Measurements from ENCODE around the gene UCMA.
"Not testable (repeated sequence)": the region's sequence is repeated elsewhere in the genome, so short reads cannot be mapped to it uniquely, and the experiment has no call there.

Gene UCMA

DNA sequence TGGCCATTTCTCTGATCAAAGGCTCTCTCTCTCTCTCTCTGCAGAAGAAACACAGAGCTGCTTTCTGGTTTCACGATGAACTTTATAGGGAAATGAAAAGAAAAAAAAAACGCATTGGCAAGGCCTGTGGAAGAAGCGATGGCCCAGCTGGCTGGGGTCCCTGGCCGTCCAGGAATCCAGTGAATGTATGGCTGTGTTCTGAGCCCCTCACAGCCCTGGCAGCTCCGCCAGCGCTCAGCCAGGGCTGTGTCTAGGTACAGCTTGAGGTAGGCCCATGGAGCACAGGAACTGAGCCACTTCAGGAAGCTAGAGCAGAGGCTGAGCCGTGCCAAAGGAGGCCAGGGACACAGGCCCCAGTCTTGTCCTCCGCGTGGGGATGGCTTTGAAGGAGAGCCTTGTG is 13.1 kb upstream of the UCMA start:
- DNase-seq (no peak), ATAC-seq (no peak)
- Mint-ChIP-seq H3K27ac (no peak overlapping the region), H3K4me1 (no peaks in the 10 kb centered on the region), H3K36me3 (ENCODE audit: low read depth) (no peaks in the 10 kb centered on the region), H3K4me3 (no peak overlapping the region), H3K9me3 (no peaks in the 10 kb centered on the region), H3K27me3 (no peaks in the 10 kb centered on the region)

DNA sequence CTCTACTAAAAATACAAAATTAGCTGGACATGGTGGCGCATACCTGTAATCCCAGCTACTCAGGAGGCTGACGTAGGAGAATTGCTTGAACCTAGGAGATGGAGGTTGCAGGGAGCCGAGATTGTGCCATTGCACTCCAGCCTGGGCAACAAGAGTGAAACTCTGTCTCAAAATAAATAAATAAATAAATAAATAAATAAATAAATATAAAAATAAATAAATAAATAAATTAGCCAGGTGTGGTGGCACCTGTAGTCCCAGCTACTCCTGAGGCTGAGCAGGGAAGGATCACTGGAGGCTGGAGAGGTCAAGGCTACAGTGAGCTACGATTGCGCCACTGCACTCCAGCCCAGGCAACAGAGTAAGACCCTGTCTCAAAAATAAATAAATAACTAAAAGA is 8.1 kb upstream of the UCMA start:
- not testable (repeated sequence) for H3K36me3 Mint-ChIP-seq (ENCODE audit: low read depth); H3K27me3 Mint-ChIP-seq; H3K4me3 Mint-ChIP-seq; H3K9me3 Mint-ChIP-seq; ATAC-seq; DNase-seq; H3K4me1 Mint-ChIP-seq; H3K27ac Mint-ChIP-seq

DNA sequence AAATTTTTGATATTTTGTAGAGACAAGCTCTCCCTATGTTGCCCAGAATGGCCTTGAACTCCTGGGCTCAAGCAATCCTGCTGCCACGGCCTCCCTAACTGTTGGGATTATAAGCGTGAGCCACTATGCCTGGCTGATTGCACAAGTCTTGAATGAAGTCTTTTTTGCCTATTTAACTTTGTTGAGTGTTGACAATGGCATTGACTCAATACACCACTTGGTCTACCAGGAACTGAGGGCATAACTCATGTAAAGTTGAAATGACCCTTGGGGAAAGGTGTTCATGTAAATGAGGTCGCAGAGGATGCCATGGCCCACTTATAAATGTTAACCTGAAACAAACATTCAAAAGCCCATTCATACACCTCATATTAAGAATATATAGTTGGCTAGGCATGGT is 7.4 kb upstream of the UCMA start:
- ATAC-seq (no peak), DNase-seq (no peak)
- no peaks in the 10 kb centered on the region for H3K4me1 Mint-ChIP-seq
- H3K27ac Mint-ChIP-seq, result no peak overlapping the region
- no peak overlapping the region for H3K4me3 Mint-ChIP-seq
- no peaks in the 10 kb centered on the region for H3K9me3 Mint-ChIP-seq
- no peaks in the 10 kb centered on the region for H3K27me3 Mint-ChIP-seq
- H3K36me3 Mint-ChIP-seq (ENCODE audit: low read depth), result no peaks in the 10 kb centered on the region

DNA sequence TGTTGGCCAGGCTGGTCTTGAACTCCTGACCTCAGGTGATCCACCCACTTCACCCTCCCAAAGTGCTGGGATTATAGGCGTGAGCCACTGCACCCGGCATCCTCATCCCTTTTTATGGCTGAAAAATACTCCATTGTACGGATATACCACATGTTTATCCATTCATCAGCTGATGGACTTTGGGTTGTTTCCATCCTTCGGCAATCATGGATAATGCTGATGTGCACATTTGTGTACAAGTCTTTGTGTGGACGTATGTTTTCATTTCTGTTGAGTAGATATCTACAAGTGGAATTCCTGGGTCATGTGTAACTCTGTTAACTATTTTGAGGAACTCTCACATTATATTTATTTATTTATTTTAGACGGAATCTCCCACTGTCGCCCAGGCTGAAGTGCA is 5.7 kb upstream of the UCMA start:
- Mint-ChIP-seq H3K4me1 (no peaks in the 10 kb centered on the region), H3K4me3 (no peak overlapping the region), H3K36me3 (ENCODE audit: low read depth) (no peaks in the 10 kb centered on the region), H3K9me3 (no peaks in the 10 kb centered on the region), H3K27me3 (no peaks in the 10 kb centered on the region), H3K27ac (no peak overlapping the region)
- ATAC-seq (no peak), DNase-seq (no peak)

DNA sequence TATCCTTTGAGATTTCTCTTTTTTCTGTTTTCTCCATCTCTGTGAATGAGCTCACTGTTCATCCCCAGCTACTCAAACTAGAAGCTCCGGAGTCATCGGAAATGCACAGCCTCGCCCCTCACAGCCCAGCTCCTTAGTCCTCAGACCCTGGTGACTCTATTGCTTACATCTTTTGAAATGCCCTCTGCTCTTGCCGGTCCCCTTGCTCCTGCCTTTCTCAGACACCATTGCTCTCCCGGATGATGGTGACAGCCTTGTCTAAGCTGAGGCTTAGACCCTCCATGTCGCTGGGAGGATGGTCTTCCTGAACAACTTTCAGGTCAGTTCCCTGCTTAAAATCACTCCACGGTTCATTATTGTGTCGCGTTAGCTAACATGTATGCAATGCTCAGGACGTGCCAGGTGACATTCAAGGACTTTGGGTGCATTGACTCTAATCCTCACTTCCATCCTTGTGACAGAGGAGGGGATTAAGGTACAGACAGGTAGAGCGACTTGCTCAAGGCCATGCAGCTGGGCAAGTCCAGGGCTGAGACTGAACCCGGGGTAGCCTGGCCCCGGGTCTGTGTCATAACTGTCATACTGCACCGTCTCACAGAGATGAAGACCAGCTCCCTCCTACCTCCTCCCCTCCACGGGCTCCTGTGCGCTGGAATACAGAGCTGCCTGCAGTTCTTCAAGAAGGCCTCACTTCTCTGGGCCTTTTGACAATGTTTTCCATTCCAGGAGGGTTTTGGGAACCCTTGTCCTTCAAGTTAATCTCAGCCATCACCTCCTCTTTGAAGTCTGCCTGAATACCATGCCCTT is 4.3 kb upstream of the UCMA start:
- no peaks in the 10 kb centered on the region for H3K27me3 Mint-ChIP-seq
- no peak overlapping the region for H3K27ac Mint-ChIP-seq
- no peaks in the 10 kb centered on the region for H3K9me3 Mint-ChIP-seq
- H3K36me3 Mint-ChIP-seq (ENCODE audit: low read depth), result no peaks in the 10 kb centered on the region
- DNase-seq (no peak), ATAC-seq (no peak)
- no peaks in the 10 kb centered on the region for H3K4me1 Mint-ChIP-seq
- H3K4me3 Mint-ChIP-seq, result no peak overlapping the region

DNA sequence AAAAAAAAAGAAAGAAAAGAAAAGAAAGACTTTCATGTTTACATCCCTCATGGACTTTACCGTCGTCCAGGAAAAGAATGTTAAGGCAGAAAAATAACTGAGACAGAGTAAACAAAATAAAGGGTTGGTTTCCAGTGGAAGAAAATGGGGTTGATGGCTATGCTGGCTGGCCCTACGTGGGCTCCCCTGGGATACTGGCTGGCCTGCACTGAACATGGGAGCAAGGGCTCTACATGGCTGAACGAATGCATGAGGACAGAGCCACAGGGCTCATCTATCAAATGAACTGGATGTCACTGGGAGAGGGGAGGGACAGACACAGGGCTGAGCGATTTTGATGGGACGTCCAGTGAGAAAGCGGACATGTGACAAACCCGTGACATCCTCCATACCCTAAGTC is 2.5 kb upstream of the UCMA start:
- Mint-ChIP-seq H3K9me3 (no peaks in the 10 kb centered on the region), H3K27ac (no peak overlapping the region), H3K27me3 (no peaks in the 10 kb centered on the region), H3K4me3 (no peak overlapping the region), H3K4me1 (no peaks in the 10 kb centered on the region), H3K36me3 (ENCODE audit: low read depth) (no peaks in the 10 kb centered on the region)
- DNase-seq, result no peak
- ATAC-seq, result no peak

DNA sequence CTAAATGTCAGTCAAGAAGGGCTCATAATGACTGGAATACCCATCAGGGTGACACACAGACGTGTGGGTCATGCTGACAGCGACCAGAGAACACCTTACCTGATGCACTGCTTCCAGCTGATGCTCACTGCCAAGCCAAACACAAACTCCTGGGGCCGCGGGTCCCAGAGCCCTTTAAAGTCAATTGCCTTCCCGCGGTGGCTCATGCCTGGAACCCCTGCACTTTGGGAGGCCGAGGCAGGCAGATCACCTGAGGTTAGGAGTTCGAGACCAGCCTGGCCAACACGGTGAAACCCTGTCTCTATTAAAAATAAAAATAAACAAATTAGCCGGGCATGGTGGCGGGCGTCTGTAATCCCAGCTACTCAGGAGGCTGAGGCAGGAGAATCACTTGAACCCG is 562 bp upstream of the UCMA start:
- not testable (repeated sequence) for H3K4me1 Mint-ChIP-seq; H3K27me3 Mint-ChIP-seq; H3K9me3 Mint-ChIP-seq; H3K27ac Mint-ChIP-seq; DNase-seq; H3K36me3 Mint-ChIP-seq (ENCODE audit: low read depth); ATAC-seq; H3K4me3 Mint-ChIP-seq

DNA sequence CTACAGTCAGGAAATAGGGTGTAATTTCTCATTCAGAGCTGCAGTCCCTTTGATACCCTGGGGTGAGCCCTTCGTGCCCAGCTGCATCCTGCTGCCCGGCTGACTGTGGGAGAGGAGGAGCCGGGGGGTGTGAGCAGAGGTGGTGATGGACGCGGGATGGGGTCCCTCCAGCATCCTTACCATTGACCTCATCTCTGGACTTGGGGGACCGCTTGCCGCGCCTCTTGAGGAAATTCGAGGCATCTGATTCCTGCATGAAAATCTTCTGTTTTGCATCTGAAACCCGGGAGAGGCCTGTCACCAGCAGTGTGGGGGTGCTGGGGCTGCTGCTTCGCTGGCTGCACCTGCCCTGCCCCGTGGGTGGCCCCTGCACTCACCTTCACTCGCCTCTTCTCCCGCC is 816 bp downstream of the UCMA start:
- no peak for DNase-seq
- no peaks in the 10 kb centered on the region for H3K27me3 Mint-ChIP-seq
- no peaks in the 10 kb centered on the region for H3K36me3 Mint-ChIP-seq (ENCODE audit: low read depth)
- H3K9me3 Mint-ChIP-seq, result no peaks in the 10 kb centered on the region
- no peak overlapping the region for H3K4me3 Mint-ChIP-seq
- ATAC-seq, result no peak
- no peaks in the 10 kb centered on the region for H3K4me1 Mint-ChIP-seq
- H3K27ac Mint-ChIP-seq, result no peak overlapping the region

DNA sequence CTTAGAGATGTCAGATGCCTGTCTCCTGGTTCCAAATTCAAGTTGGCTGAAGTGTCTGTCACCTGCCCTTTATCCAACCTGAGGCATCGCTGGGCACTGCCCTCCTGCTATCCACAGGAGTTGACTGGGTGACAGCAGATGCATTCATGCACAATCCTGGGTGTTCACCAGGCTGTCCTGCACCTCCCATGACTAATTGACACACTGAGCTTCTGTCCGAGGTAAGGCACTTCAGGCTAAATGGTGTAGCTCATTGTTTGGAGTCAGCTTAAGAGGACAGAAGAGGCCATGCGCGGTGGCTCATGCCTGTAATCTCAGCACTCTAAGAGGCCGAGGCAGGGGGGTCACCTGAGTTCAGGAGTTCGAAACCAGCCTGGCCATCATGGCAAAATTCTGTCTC is 2.4 kb downstream of the UCMA start:
- ATAC-seq (no peak), DNase-seq (no peak)
- no peak overlapping the region for H3K27ac Mint-ChIP-seq
- H3K36me3 Mint-ChIP-seq (ENCODE audit: low read depth), result no peaks in the 10 kb centered on the region
- no peaks in the 10 kb centered on the region for H3K4me1 Mint-ChIP-seq
- H3K9me3 Mint-ChIP-seq, result no peaks in the 10 kb centered on the region
- no peaks in the 10 kb centered on the region for H3K27me3 Mint-ChIP-seq
- no peak overlapping the region for H3K4me3 Mint-ChIP-seq

DNA sequence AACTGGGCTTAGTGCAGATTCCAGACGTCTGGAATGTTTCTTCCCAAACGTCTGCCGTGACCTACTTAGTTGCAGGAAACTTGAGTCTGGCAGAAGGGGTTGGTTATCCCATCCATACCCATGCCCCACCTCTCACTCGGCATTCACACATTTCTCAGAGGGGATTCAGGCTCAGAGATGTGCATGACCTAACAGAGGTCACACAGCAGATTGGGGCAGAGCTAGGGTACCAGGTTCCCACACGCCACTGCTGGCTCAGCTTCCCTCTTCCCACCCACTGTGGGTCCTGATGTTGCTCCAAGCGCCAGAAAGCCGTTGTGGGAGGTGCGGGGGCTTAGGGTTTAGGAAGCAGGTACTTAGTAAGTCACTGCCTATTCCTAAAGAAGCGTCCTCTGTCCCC is 3.0 kb downstream of the UCMA start:
- no peak for DNase-seq
- no peaks in the 10 kb centered on the region for H3K4me1 Mint-ChIP-seq
- H3K9me3 Mint-ChIP-seq, result no peaks in the 10 kb centered on the region
- no peak overlapping the region for H3K27ac Mint-ChIP-seq
- H3K4me3 Mint-ChIP-seq, result no peak overlapping the region
- H3K27me3 Mint-ChIP-seq, result no peaks in the 10 kb centered on the region
- no peak for ATAC-seq
- no peaks in the 10 kb centered on the region for H3K36me3 Mint-ChIP-seq (ENCODE audit: low read depth)

DNA sequence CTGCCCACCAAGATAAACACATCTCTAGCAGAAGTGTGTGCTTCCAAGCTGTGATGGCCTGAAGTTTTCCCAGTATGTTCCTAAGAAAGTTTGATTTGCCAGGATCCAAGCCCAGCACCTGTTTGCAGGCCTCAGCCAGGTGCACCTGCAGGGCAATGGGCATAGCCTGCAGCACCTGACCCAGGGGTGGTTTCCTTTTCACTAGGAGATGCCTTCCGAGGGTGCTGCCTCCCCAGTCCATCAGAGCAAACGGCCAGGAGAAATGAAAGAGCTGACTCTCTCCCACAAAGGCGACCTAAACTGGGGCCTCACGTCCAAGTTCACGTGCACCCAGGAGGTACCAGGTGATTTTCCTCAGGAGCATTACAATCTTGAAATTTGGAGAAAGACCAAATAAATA is 7.1 kb downstream of the UCMA start:
- no peak for ATAC-seq
- no peaks in the 10 kb centered on the region for H3K36me3 Mint-ChIP-seq (ENCODE audit: low read depth)
- H3K27ac Mint-ChIP-seq, result no peak overlapping the region

DNA sequence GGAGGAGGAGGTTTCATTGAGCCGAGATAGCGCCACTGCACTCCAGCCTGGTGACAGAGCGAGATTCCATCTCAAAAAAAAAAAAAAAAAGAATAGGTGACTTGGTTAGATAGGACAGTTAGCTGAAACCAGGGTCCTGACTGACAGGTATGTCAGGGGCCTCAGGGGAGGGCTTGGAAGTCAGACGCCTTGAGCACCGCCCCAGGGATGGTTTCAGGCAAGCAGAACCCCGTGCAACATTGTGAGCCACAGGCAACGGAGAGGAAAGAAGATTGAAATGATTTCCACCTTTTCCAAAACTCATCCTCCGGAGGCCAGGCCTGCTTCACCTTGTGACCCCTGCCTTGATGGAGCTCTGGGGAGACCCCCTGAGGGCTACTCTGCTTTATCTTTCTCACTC is 8.6 kb downstream of the UCMA start:
- DNase-seq (no peak), ATAC-seq (no peak)
- Mint-ChIP-seq H3K9me3 (no peaks in the 10 kb centered on the region), H3K27ac (no peak overlapping the region), H3K4me3 (no peak overlapping the region), H3K4me1 (no peaks in the 10 kb centered on the region), H3K27me3 (no peaks in the 10 kb centered on the region), H3K36me3 (ENCODE audit: low read depth) (no peaks in the 10 kb centered on the region)

More for the DNA sequence above, 7.1 kb downstream of the UCMA start:
- no peaks in the 10 kb centered on the region for H3K4me1 Mint-ChIP-seq
- no peaks in the 10 kb centered on the region for H3K9me3 Mint-ChIP-seq
- H3K27me3 Mint-ChIP-seq, result no peaks in the 10 kb centered on the region
- DNase-seq, result no peak
- no peak overlapping the region for H3K4me3 Mint-ChIP-seq

DNA sequence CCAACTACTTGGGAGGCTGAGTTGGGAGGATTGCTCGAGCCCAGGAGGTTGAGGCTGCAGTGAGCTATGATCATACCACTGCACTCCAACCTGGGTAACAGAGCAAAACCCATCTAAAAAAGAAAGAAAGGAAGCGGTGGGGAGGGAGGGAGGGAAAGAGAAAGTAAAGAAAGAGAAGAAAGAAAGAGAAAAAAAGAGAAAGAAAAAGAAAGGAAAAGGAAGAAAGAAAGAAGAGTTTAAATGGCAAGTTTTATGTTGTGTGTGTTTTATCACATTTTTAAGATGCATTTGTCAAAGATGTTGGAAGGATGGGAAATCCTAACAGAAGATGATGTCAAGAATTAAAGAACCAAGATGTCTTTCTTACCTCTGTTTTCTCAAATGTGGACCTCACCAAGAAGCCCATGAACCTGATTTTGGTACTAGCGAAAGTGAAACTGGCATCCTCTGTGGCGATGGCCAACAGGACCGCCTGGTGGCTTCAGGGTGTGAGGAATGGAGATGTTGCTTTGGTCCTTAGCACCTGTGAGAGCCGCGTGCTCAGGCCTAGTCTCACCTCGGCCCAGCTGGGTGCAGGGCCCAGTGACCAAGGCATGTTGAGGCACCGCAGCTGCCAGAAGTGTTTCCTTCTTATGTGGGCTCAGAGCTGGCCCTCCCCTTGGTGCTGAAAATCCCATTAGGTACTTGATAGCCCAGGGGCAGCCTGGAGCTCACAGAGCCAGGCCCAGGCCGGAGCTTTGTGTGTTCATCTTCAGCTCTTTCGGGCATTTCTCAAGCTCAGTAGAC is 9.8 kb downstream of the UCMA start:
- Mint-ChIP-seq H3K27me3 (no peaks in the 10 kb centered on the region), H3K4me1 (no peaks in the 10 kb centered on the region), H3K4me3 (no peak overlapping the region), H3K27ac (no peak overlapping the region), H3K36me3 (ENCODE audit: low read depth) (no peaks in the 10 kb centered on the region), H3K9me3 (no peaks in the 10 kb centered on the region)
- no peak for DNase-seq
- ATAC-seq, result no peak

DNA sequence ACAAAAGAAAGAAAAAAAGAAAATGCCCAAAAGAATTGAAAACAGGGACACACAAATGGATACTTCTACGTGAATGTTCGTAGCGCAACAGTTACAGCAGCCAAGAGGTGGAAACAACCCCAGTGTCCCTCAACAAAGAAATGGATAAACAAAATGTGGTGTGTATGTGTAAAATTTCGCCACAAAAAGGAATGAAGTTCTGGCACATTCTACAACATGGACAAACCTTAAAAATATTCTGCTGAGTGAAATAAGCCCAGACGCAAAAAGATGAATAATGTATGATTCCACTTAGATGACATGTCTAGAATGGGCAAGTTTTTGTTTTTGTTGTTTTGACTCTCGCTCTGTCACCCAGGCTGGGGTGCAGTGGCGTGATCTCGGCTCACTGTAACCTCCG is 10.9 kb downstream of the UCMA start:
- H3K4me3 Mint-ChIP-seq, result no peak overlapping the region
- no peaks in the 10 kb centered on the region for H3K9me3 Mint-ChIP-seq
- no peak for DNase-seq
- H3K4me1 Mint-ChIP-seq, result no peaks in the 10 kb centered on the region
- no peak for ATAC-seq
- no peak overlapping the region for H3K27ac Mint-ChIP-seq
- no peaks in the 10 kb centered on the region for H3K27me3 Mint-ChIP-seq
- no peaks in the 10 kb centered on the region for H3K36me3 Mint-ChIP-seq (ENCODE audit: low read depth)

DNA sequence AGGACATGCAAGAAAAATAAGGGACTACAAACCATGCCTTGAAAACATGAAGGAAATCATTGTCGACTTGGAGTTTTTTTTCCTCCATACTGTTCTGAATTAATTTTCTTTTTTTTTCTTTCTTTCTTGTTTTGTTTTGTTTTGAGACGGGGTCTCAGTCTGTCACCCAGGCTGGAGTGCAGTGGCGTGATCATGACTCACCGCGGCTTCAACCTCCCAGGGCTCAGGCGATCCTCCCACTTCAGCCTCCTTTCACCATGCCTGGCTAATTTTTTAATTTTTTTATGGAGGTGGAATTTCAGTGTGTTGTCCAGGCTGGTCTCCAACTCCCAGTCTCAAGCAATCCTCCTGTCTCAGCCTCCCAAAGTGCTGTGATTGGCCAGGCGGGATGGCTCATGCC is 11.6 kb downstream of the UCMA start:
- Mint-ChIP-seq H3K4me3 (no peak overlapping the region), H3K27me3 (no peaks in the 10 kb centered on the region), H3K27ac (no peak overlapping the region), H3K4me1 (no peaks in the 10 kb centered on the region), H3K9me3 (no peaks in the 10 kb centered on the region), H3K36me3 (ENCODE audit: low read depth) (no peaks in the 10 kb centered on the region)
- ATAC-seq (no peak), DNase-seq (no peak)

Measured in activated naive CD8-positive, alpha-beta T cell treated with anti-CD3 and anti-CD28 coated beads, Interleukin-2, amount 50 U/mL, for 24 hours (primary cell).